A673 (cell line): ENCODE data around the gene ABHD16B. TPM values are rescaled to one million over a fixed set of nuclear protein-coding genes. Genes with fewer than 3 reads are reported as not detected.

Experiments
- BruUV-seq: library from RNA; stranded (reverse); fragments of 400-500 nt; replicated peaks from 2 replicates; lab custom pipeline; 2021; lab: Mats Ljungman, UMichigan
- CTCF ChIA-PET: fragments of 300-600 bp; sonication (Branson Sonifier 250); formaldehyde crosslinking; loops from one replicate; lab custom pipeline; 2022; ENCODE audit warnings: antibody characterized with exemption; lab: Charles Lee
- POLR2A ChIA-PET: fragments of 300-600 bp; sonication (Branson Sonifier 250); formaldehyde crosslinking; loops from one replicate; lab custom pipeline; 2022; ENCODE audit warnings: antibody characterized with exemption; ENCODE audit not compliant: low non-redundant PET; lab: Charles Lee
- DNase-seq: peaks from one replicate; pipeline ENCODE4 v3.0.0-alpha.2; 2015; ENCODE audit warnings: low spot score
- H3K27ac ChIP-seq: fragments of 200-600 bp; sonication (generic); 2 replicates; pipeline ENCODE4 v1.5.1; 2016; ENCODE audit warnings: mixed run types, low read depth, mild to moderate bottlenecking, mixed read lengths, antibody characterized with exemption, low read length; ENCODE audit not compliant: poor library complexity, severe bottlenecking
- H3K27me3 ChIP-seq: fragments of 200-600 bp; sonication (generic); replicated peaks from 2 replicates; pipeline ENCODE4 v1.6.1; 2017; ENCODE audit warnings: mixed run types, low read depth, mild to moderate bottlenecking, mixed read lengths, antibody characterized with exemption, low read length; ENCODE audit not compliant: insufficient read depth, poor library complexity
- H3K36me3 ChIP-seq: fragments of 200-600 bp; sonication (generic); 2 replicates; pipeline ENCODE4 v1.6.1; 2016; ENCODE audit warnings: mixed run types, mild to moderate bottlenecking, mixed read lengths, antibody characterized with exemption, low read length; ENCODE audit not compliant: insufficient read depth, poor library complexity, severe bottlenecking
- H3K4me1 ChIP-seq: fragments of 200-600 bp; sonication (generic); 2 replicates; pipeline ENCODE4 v1.6.1; 2017; ENCODE audit warnings: mixed run types, mild to moderate bottlenecking, mixed read lengths, antibody characterized with exemption, low read length; ENCODE audit not compliant: insufficient read depth, poor library complexity, severe bottlenecking
- H3K4me3 ChIP-seq: fragments of 200-600 bp; sonication (generic); 2 replicates; pipeline ENCODE4 v1.5.1; 2016; ENCODE audit warnings: low read depth, mixed run types, mild to moderate bottlenecking, mixed read lengths, low read length; ENCODE audit not compliant: poor library complexity, severe bottlenecking
- H3K9me3 ChIP-seq: fragments of 200-600 bp; sonication (generic); 2 replicates; pipeline ENCODE4 v1.6.1; 2016; ENCODE audit warnings: mixed run types, low read depth, mild to moderate bottlenecking, mixed read lengths, antibody characterized with exemption, low read length; ENCODE audit not compliant: poor library complexity, severe bottlenecking
- CTCF ChIP-seq: fragments of 300-800, 200-600 bp; sonication (generic); conservative IDR thresholded peaks from 2 replicates; pipeline ENCODE4 v1.5.1; 2017; ENCODE audit warnings: low read depth, mild to moderate bottlenecking, antibody characterized with exemption, low read length, moderate library complexity, mixed read lengths
- EZH2 ChIP-seq: fragments of 200-600 bp; sonication (generic); IDR thresholded peaks from 2 replicates; pipeline ENCODE4 v1.6.1; 2017; ENCODE audit warnings: borderline replicate concordance, low read depth, mild to moderate bottlenecking, mixed read lengths, antibody characterized with exemption, low read length; ENCODE audit not compliant: poor library complexity, severe bottlenecking
- intact Hi-C: fragments of 100-400 bp; cut with micrococcal nuclease; formaldehyde crosslinking; loops from one replicate; pipeline ENCODE4 v1.10.0; 2022; ENCODE audit not compliant: unreplicated experiment
- total RNA-seq: library from RNA; stranded (reverse); gene quantifications from 2 replicates; pipeline ENCODE4 v1.2.3, GENCODE V29; 2021

ABHD16B gene
- total RNA-seq, 1 experiment from 2014 or later, result not detected

GRCh38 chr20:63884506-63885263 lies 23.4 kb downstream of the ABHD16B start:
- Histone ChIP-seq H3K27ac (no peak overlapping the region), H3K4me1 (no peaks in the 10 kb centered on the region), H3K9me3 (no peaks in the 10 kb centered on the region), H3K27me3 (no peaks in the 10 kb centered on the region), H3K36me3 (peaks cover 12% of the 10 kb centered on the region), H3K4me3 (no peak overlapping the region)
- CTCF ChIA-PET, result no interaction called here
- intact Hi-C loops, result no loop called here
- POLR2A ChIA-PET, result interaction anchor here (0.6 kb wide), 1 partner anchor 15 kb away, joined by 3 read pairs; no protein-coding TSS in a partner anchor
- DNase-seq, result no peak
- BruUV-seq, result no TSS peak
- no peak for TF ChIP-seq EZH2
- no peak for TF ChIP-seq CTCF

GRCh38 chr20:63885264-63886053 lies 24.2 kb downstream of the ABHD16B start:
- no peaks in the 10 kb centered on the region for H3K27me3 ChIP-seq
- intact Hi-C loops, result no loop called here
- H3K4me1 ChIP-seq, result no peaks in the 10 kb centered on the region
- ChIA-PET CTCF (no interaction called here), POLR2A (no interaction called here)
- H3K4me3 ChIP-seq, result no peak overlapping the region
- DNase-seq, result no peak
- no TSS peak for BruUV-seq
- no peaks in the 10 kb centered on the region for H3K9me3 ChIP-seq
- no peak overlapping the region for H3K27ac ChIP-seq
- H3K36me3 ChIP-seq, result peaks cover 17% of the 10 kb centered on the region
- TF ChIP-seq CTCF (no peak), EZH2 (no peak)

- CTCF ChIA-PET, result no interaction called here
- intact Hi-C loops, result no loop called here
Observed at GRCh38 chr20:63886054-63886419, 24.7 kb downstream of the ABHD16B start.

More at GRCh38 chr20:63886054-63886419, 24.7 kb downstream of the ABHD16B start:
- Histone ChIP-seq H3K4me3 (no peak overlapping the region), H3K27ac (no peak overlapping the region), H3K27me3 (no peaks in the 10 kb centered on the region), H3K9me3 (no peaks in the 10 kb centered on the region), H3K4me1 (no peaks in the 10 kb centered on the region), H3K36me3 (peaks cover 22% of the 10 kb centered on the region)
- POLR2A ChIA-PET, result no interaction called here
- no peak for DNase-seq
- BruUV-seq, result no TSS peak
- TF ChIP-seq CTCF (no peak), EZH2 (no peak)
